MM.1S (cell line): ENCODE data around the gene NDN.

Experiments
- CTCF ChIP-seq: fragments of 300-600 bp; sonication (generic); IDR thresholded peaks from 2 replicates; pipeline ENCODE4 v1.5.1; 2016; ENCODE audit warnings: antibody characterized with exemption, low read length, mixed read lengths
- EZH2 ChIP-seq: fragments of 300-600 bp; sonication (generic); optimal IDR thresholded peaks from 2 replicates; pipeline ENCODE3; 2017; ENCODE audit warnings: low read depth, mild to moderate bottlenecking, antibody characterized with exemption, low read length, mixed read lengths
- EZH2phosphoT487 ChIP-seq: fragments of 300-600 bp; sonication (generic); IDR thresholded peaks from 2 replicates; pipeline ENCODE4 v1.6.1; 2018; ENCODE audit warnings: antibody characterized with exemption, low read length

- TF ChIP-seq EZH2 (no peak), CTCF (no peak), EZH2phosphoT487 (no peak)
Measured at GRCh38 chr15:23663232-23663631, 23.9 kb downstream of the NDN start.
